Mesothelial cell of epicardium (in vitro differentiated cells): Measurements from ENCODE around the gene TRIM46. TPM values are rescaled to one million over a fixed set of nuclear protein-coding genes. Genes with fewer than 3 reads are reported as not detected.
A peak's percentile ranks its signal among the peaks of the same experiment; 100 is the strongest.

Experiments used
- DNase-seq, 2 experiments: peaks; one replicate each; pipeline ENCODE4 v3.0.0; 2021; ENCODE audit warnings: low spot score in 2 of 2; ENCODE audit not compliant: unreplicated experiment in 2 of 2
- H3K27ac Mint-ChIP-seq: 2 replicates; pipeline ENCODE4 v1.8.0; 2021; ENCODE audit warnings: mixed read lengths
- H3K27me3 Mint-ChIP-seq: 2 replicates; pipeline ENCODE4 v1.8.0; 2021; ENCODE audit warnings: low read depth, mixed read lengths
- H3K36me3 Mint-ChIP-seq: 2 replicates; pipeline ENCODE4 v1.8.0; 2021; ENCODE audit warnings: mixed read lengths
- H3K4me1 Mint-ChIP-seq: 2 replicates; pipeline ENCODE4 v1.8.0; 2021; ENCODE audit warnings: mixed read lengths
- H3K4me3 Mint-ChIP-seq: 2 replicates; pipeline ENCODE4 v1.8.0; 2021; ENCODE audit warnings: mild to moderate bottlenecking, moderate library complexity, mixed read lengths
- H3K9me3 Mint-ChIP-seq: 2 replicates; pipeline ENCODE4 v1.8.0; 2021; ENCODE audit warnings: mixed read lengths
- CTCF ChIP-seq: fragments of 200-600 bp; sonication (generic); IDR thresholded peaks from one replicate; pipeline ENCODE4 v1.5.0; 2021; ENCODE audit warnings: antibody characterized with exemption; ENCODE audit not compliant: unreplicated experiment
- total RNA-seq: library from RNA; stranded (reverse); gene quantifications from 3 replicates; pipeline ENCODE4 v1.2.1, GENCODE V29; 2021

The TRIM46 gene
- total RNA-seq, 1 donor from 2014 or later = 6.3 TPM

DNA sequence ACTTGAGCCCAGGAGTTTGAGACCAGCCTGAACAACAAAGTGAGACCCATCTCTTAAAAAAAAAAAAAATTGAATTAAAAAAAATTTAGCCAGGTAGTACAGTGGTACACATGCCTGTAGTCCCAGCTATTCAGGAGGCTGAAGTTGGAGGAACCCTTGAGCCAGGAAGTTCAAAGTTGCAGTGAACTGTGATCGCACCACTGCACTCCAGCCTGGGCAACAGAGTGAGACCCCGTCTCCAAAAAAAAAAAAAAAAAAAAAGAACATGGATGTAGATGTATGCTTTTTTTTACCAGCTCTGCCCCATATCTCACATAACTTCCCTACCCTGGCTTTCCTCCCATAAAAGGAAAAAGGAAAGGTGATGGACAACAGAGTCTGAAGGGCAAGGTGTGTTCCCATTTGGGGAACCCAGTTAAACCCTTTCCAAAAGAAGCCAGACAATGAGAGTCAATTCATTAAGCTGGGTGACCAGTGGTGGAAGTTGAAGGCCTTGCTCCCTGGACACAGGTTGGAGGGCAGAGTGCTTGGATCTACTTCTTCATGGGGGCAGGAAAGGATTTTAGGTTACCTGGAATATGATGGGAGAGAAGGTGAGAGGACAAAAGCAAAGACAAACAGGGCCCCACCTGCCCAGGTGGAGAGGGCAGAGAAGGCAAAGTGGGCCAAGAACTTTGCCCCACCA, 3.4 kb upstream of the TRIM46 start:
- H3K27me3 Mint-ChIP-seq = peaks cover 11% of the 10 kb centered on the region
- H3K4me3 Mint-ChIP-seq = no peak overlapping the region
- H3K9me3 Mint-ChIP-seq = no peaks in the 10 kb centered on the region
- H3K4me1 Mint-ChIP-seq = peaks cover 32% of the 10 kb centered on the region
- no peak for DNase-seq
- H3K27ac Mint-ChIP-seq = no peak overlapping the region
- H3K36me3 Mint-ChIP-seq = peaks cover 8% of the 10 kb centered on the region
- no peak for TF ChIP-seq CTCF

DNA sequence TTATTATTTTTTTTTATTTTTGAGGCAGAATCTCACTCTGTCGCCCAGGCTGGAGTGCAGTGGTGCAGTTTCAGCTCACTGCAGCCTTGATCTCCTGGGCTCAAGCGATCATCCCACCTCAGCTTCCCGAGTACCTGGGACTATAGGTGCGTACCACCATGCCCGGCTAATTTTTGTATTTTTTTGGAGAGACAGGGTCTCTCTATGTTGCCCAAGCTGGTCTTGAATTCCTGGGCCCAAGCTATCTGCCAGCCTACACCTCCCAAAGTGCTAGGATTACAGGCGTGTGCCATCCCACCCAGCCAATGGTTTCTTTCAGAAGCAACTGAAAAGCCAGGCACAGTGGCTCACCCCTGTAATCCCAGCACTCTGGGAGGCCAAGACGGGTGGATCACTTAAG, 2.8 kb upstream of the TRIM46 start:
- Mint-ChIP-seq H3K4me1 (peaks cover 32% of the 10 kb centered on the region), H3K4me3 (no peak overlapping the region), H3K9me3 (no peaks in the 10 kb centered on the region), H3K27ac (no peak overlapping the region), H3K36me3 (peaks cover 8% of the 10 kb centered on the region), H3K27me3 (peaks cover 11% of the 10 kb centered on the region)
- peak in 1 of 2 experiments; percentile 3 for DNase-seq
- no peak for TF ChIP-seq CTCF

GRCh38 chr1:155171836-155172731, 1.6 kb upstream of the TRIM46 start:
- no peak for TF ChIP-seq CTCF
- DNase-seq = peak in 1 of 2 experiments; percentile 48
- peak overlapping the region; percentile 99 for H3K27ac Mint-ChIP-seq
- peak overlapping the region; percentile 99 for H3K4me3 Mint-ChIP-seq
- peaks cover 32% of the 10 kb centered on the region for H3K4me1 Mint-ChIP-seq
- H3K9me3 Mint-ChIP-seq = no peaks in the 10 kb centered on the region
- H3K27me3 Mint-ChIP-seq = peaks cover 11% of the 10 kb centered on the region
- peaks cover 8% of the 10 kb centered on the region for H3K36me3 Mint-ChIP-seq

- peaks cover 27% of the 10 kb centered on the region for H3K4me1 Mint-ChIP-seq
- H3K9me3 Mint-ChIP-seq = no peaks in the 10 kb centered on the region
- peak; percentile 85 for TF ChIP-seq CTCF
- peak within 1 kb of the TSS; percentile 99 for H3K27ac Mint-ChIP-seq
- peak within 1 kb of the TSS; percentile 99 for H3K4me3 Mint-ChIP-seq
- DNase-seq = peak; percentile 88 to 95
- H3K36me3 Mint-ChIP-seq = peaks cover 8% of the 10 kb centered on the region
- peaks cover 11% of the 10 kb centered on the region for H3K27me3 Mint-ChIP-seq
These were observed 744 bp upstream of the TRIM46 start, which contains the start of gene KRTCAP2 for GRCh38 chr1:155172732-155173477. KRTCAP2 (minus strand) TSS chr1:155173304; CDS start chr1:155173224, 80 bp downstream.
